Stimulated activated CD4-positive, alpha-beta T cell treated with anti-CD3 and anti-CD28 coated beads, TNF-alpha, amount 100 ng/mL, for 4 hours (primary cell): Measurements from ENCODE around the gene SLC6A13.
"Not testable (repeated sequence)": the region's sequence is repeated elsewhere in the genome, so short reads cannot be mapped to it uniquely, and the experiment has no call there.

Experiments used
- DNase-seq, 3 experiments: peaks; one replicate each; pipeline ENCODE4 v3.0.0-alpha.2; 2020; ENCODE audit warnings: low read depth in 3 of 3

The SLC6A13 gene

GRCh38 chr12:262817-263216 lies at the start of gene SLC6A13:
Gene SLC6A13 (minus strand): TSS chr12:262836. CDS start chr12:260052, 2,784 bp downstream.
- DNase-seq: no peak

GRCh38 chr12:308511-308910 lies 45.9 kb upstream of the SLC6A13 start:
- DNase-seq: no peak

- DNase-seq: no peak
Measured at GRCh38 chr12:307406-307805, 44.8 kb upstream of the SLC6A13 start.

- DNase-seq: no peak
Measured at GRCh38 chr12:304805-305204, 42.2 kb upstream of the SLC6A13 start.

GRCh38 chr12:302766-303165 lies 40.1 kb upstream of the SLC6A13 start:
- DNase-seq: not testable (repeated sequence)

- not testable (repeated sequence) for DNase-seq
Measured at GRCh38 chr12:300166-300565, 37.5 kb upstream of the SLC6A13 start.

GRCh38 chr12:299511-299910 lies 36.9 kb upstream of the SLC6A13 start:
- DNase-seq: not testable (repeated sequence)

GRCh38 chr12:298059-298458 lies 35.4 kb upstream of the SLC6A13 start:
- DNase-seq: not testable (repeated sequence)

GRCh38 chr12:295132-295531 lies 32.5 kb upstream of the SLC6A13 start:
- DNase-seq: no peak

GRCh38 chr12:293199-293598 lies 30.6 kb upstream of the SLC6A13 start:
- DNase-seq: no peak

- DNase-seq: no peak
Measured at GRCh38 chr12:292186-292585, 29.6 kb upstream of the SLC6A13 start.

GRCh38 chr12:291153-291723 lies 28.6 kb upstream of the SLC6A13 start:
- DNase-seq: no peak

- no peak for DNase-seq
Measured at GRCh38 chr12:288687-289086, 26.1 kb upstream of the SLC6A13 start.

- DNase-seq: no peak
Measured at GRCh38 chr12:286531-287300, 24.1 kb upstream of the SLC6A13 start.

GRCh38 chr12:278046-278445 lies 15.4 kb upstream of the SLC6A13 start:
- DNase-seq: no peak

- DNase-seq: no peak
Measured at GRCh38 chr12:275812-276211, 13.2 kb upstream of the SLC6A13 start.

- DNase-seq: no peak
Measured at GRCh38 chr12:273382-273781, 10.7 kb upstream of the SLC6A13 start.

- no peak for DNase-seq
Measured at GRCh38 chr12:272942-273341, 10.3 kb upstream of the SLC6A13 start.

- no peak for DNase-seq
Measured at GRCh38 chr12:271161-271560, 8.5 kb upstream of the SLC6A13 start.

GRCh38 chr12:269191-269590 lies 6.6 kb upstream of the SLC6A13 start:
- DNase-seq: no peak

- DNase-seq: no peak
Measured at GRCh38 chr12:268483-268840, 5.8 kb upstream of the SLC6A13 start.

GRCh38 chr12:267581-268482 lies 5.2 kb upstream of the SLC6A13 start:
- DNase-seq: no peak

- no peak for DNase-seq
Measured at GRCh38 chr12:265096-265495, 2.5 kb upstream of the SLC6A13 start.
